22Rv1 (cell line): Measurements from ENCODE around the gene EVA1B.

Experiments used
- CTCF ChIP-seq: fragments of 450-650 bp; IDR thresholded peaks from 2 replicates; pipeline ENCODE4 v1.5.1; 2017; ENCODE audit warnings: mild to moderate bottlenecking
- ZFX ChIP-seq: fragments of 450-650 bp; IDR thresholded peaks from 2 replicates; pipeline ENCODE4 v1.6.1; 2017; ENCODE audit warnings: antibody characterized with exemption, borderline replicate concordance

- no peak for TF ChIP-seq CTCF
- TF ChIP-seq ZFX, result no peak
Observed at GRCh38 chr1:36354486-36354885, 31.0 kb upstream of the EVA1B start.
